ENCODE results near the gene BCAS3.

The BCAS3 gene

GRCh38 chr17:61378658-61379456, 701.2 kb downstream of the BCAS3 start:
- Mint-ChIP-seq H3K9me3 (no peaks in the 10 kb centered on the region), H3K4me1 (no peaks in the 10 kb centered on the region), H3K4me3 (no peak overlapping the region), H3K27me3 (no peaks in the 10 kb centered on the region), H3K36me3 (ENCODE audit: insufficient read depth) (peaks cover 4% of the 10 kb centered on the region), H3K27ac (ENCODE audit: low read depth) (no peak overlapping the region)
- ATAC-seq (replicated peaks; ENCODE audit: extremely low read depth, poor library complexity, severe bottlenecking) (no peak), DNase-seq (ENCODE audit: low spot score in 2 of 2) (no peak)

- ATAC-seq (replicated peaks; ENCODE audit: extremely low read depth, poor library complexity, severe bottlenecking) = no peak
- Mint-ChIP-seq H3K27me3 (no peaks in the 10 kb centered on the region), H3K4me1 (no peaks in the 10 kb centered on the region), H3K9me3 (no peaks in the 10 kb centered on the region), H3K36me3 (ENCODE audit: insufficient read depth) (peaks cover 6% of the 10 kb centered on the region), H3K27ac (ENCODE audit: low read depth) (no peak overlapping the region), H3K4me3 (no peak overlapping the region)
- no peak for DNase-seq (ENCODE audit: low spot score in 2 of 2)
Observed at GRCh38 chr17:61379457-61380216, 702.0 kb downstream of the BCAS3 start.

GRCh38 chr17:61380217-61380835, 702.7 kb downstream of the BCAS3 start:
- no peak for ATAC-seq (replicated peaks; ENCODE audit: extremely low read depth, poor library complexity, severe bottlenecking)
- DNase-seq (ENCODE audit: low spot score in 2 of 2) = no peak
- H3K27ac Mint-ChIP-seq (ENCODE audit: low read depth) = no peak overlapping the region
- no peaks in the 10 kb centered on the region for H3K4me1 Mint-ChIP-seq
- H3K4me3 Mint-ChIP-seq = no peak overlapping the region
- H3K9me3 Mint-ChIP-seq = no peaks in the 10 kb centered on the region
- peaks cover 6% of the 10 kb centered on the region for H3K36me3 Mint-ChIP-seq (ENCODE audit: insufficient read depth)
- no peaks in the 10 kb centered on the region for H3K27me3 Mint-ChIP-seq

- Mint-ChIP-seq H3K4me1 (no peaks in the 10 kb centered on the region), H3K9me3 (no peaks in the 10 kb centered on the region), H3K36me3 (ENCODE audit: insufficient read depth) (peaks cover 6% of the 10 kb centered on the region), H3K27me3 (no peaks in the 10 kb centered on the region), H3K4me3 (no peak overlapping the region), H3K27ac (ENCODE audit: low read depth) (no peak overlapping the region)
- ATAC-seq (replicated peaks; ENCODE audit: extremely low read depth, poor library complexity, severe bottlenecking) = no peak
- no peak for DNase-seq (ENCODE audit: low spot score in 2 of 2)
Observed at GRCh38 chr17:61380836-61381525, 703.3 kb downstream of the BCAS3 start.

- Mint-ChIP-seq H3K36me3 (ENCODE audit: insufficient read depth) (peaks cover 6% of the 10 kb centered on the region), H3K27ac (ENCODE audit: low read depth) (no peak overlapping the region), H3K4me3 (no peak overlapping the region), H3K27me3 (no peaks in the 10 kb centered on the region), H3K4me1 (no peaks in the 10 kb centered on the region), H3K9me3 (no peaks in the 10 kb centered on the region)
- ATAC-seq (replicated peaks; ENCODE audit: extremely low read depth, poor library complexity, severe bottlenecking) = no peak
- DNase-seq (ENCODE audit: low spot score in 2 of 2) = no peak
Observed at GRCh38 chr17:61381537-61381936, 703.9 kb downstream of the BCAS3 start.

GRCh38 chr17:61382796-61383688, 705.4 kb downstream of the BCAS3 start:
- Mint-ChIP-seq H3K4me3 (no peak overlapping the region), H3K27ac (ENCODE audit: low read depth) (no peak overlapping the region), H3K27me3 (no peaks in the 10 kb centered on the region), H3K4me1 (no peaks in the 10 kb centered on the region), H3K36me3 (ENCODE audit: insufficient read depth) (peaks cover 5% of the 10 kb centered on the region), H3K9me3 (no peaks in the 10 kb centered on the region)
- ATAC-seq (replicated peaks; ENCODE audit: extremely low read depth, poor library complexity, severe bottlenecking) (no peak), DNase-seq (ENCODE audit: low spot score in 2 of 2) (no peak)

GRCh38 chr17:61383689-61384201, 706.1 kb downstream of the BCAS3 start:
- Mint-ChIP-seq H3K4me3 (no peak overlapping the region), H3K9me3 (no peaks in the 10 kb centered on the region), H3K27me3 (no peaks in the 10 kb centered on the region), H3K27ac (ENCODE audit: low read depth) (no peak overlapping the region), H3K4me1 (peaks cover under 1% of the 10 kb centered on the region), H3K36me3 (ENCODE audit: insufficient read depth) (peaks cover 4% of the 10 kb centered on the region)
- ATAC-seq (replicated peaks; ENCODE audit: extremely low read depth, poor library complexity, severe bottlenecking) (no peak), DNase-seq (ENCODE audit: low spot score in 2 of 2) (no peak)

GRCh38 chr17:61384354-61384691, 706.7 kb downstream of the BCAS3 start:
- no peak overlapping the region for H3K27ac Mint-ChIP-seq (ENCODE audit: low read depth)
- DNase-seq (ENCODE audit: low spot score in 2 of 2) = no peak
- no peak for ATAC-seq (replicated peaks; ENCODE audit: extremely low read depth, poor library complexity, severe bottlenecking)
- no peak overlapping the region for H3K4me3 Mint-ChIP-seq
- peaks cover 7% of the 10 kb centered on the region for H3K4me1 Mint-ChIP-seq
- H3K36me3 Mint-ChIP-seq (ENCODE audit: insufficient read depth) = peaks cover 4% of the 10 kb centered on the region
- no peaks in the 10 kb centered on the region for H3K9me3 Mint-ChIP-seq
- H3K27me3 Mint-ChIP-seq = no peaks in the 10 kb centered on the region

GRCh38 chr17:61384692-61385576, 707.3 kb downstream of the BCAS3 start:
- ATAC-seq (replicated peaks; ENCODE audit: extremely low read depth, poor library complexity, severe bottlenecking) (no peak), DNase-seq (ENCODE audit: low spot score in 2 of 2) (no peak)
- Mint-ChIP-seq H3K4me1 (peaks cover 7% of the 10 kb centered on the region), H3K4me3 (no peak overlapping the region), H3K9me3 (no peaks in the 10 kb centered on the region), H3K27ac (ENCODE audit: low read depth) (no peak overlapping the region), H3K27me3 (no peaks in the 10 kb centered on the region), H3K36me3 (ENCODE audit: insufficient read depth) (peaks cover 4% of the 10 kb centered on the region)

GRCh38 chr17:61385577-61386236, 708.1 kb downstream of the BCAS3 start:
- H3K4me3 Mint-ChIP-seq = no peak overlapping the region
- no peak overlapping the region for H3K27ac Mint-ChIP-seq (ENCODE audit: low read depth)
- DNase-seq (ENCODE audit: low spot score in 2 of 2) (no peak), ATAC-seq (replicated peaks; ENCODE audit: extremely low read depth, poor library complexity, severe bottlenecking) (no peak)
- H3K27me3 Mint-ChIP-seq = no peaks in the 10 kb centered on the region
- peaks cover 7% of the 10 kb centered on the region for H3K4me1 Mint-ChIP-seq
- no peaks in the 10 kb centered on the region for H3K9me3 Mint-ChIP-seq
- peaks cover 4% of the 10 kb centered on the region for H3K36me3 Mint-ChIP-seq (ENCODE audit: insufficient read depth)

- ATAC-seq (replicated peaks; ENCODE audit: extremely low read depth, poor library complexity, severe bottlenecking) (no peak), DNase-seq (ENCODE audit: low spot score in 2 of 2) (no peak)
- Mint-ChIP-seq H3K9me3 (no peaks in the 10 kb centered on the region), H3K4me3 (no peak overlapping the region), H3K36me3 (ENCODE audit: insufficient read depth) (peaks cover 4% of the 10 kb centered on the region), H3K27me3 (no peaks in the 10 kb centered on the region), H3K27ac (ENCODE audit: low read depth) (no peak overlapping the region), H3K4me1 (peaks cover 7% of the 10 kb centered on the region)
Observed at GRCh38 chr17:61386251-61386650, 708.6 kb downstream of the BCAS3 start.

Data from central memory CD8-positive, alpha-beta T cell (primary cell).